CD4-positive, CD25-positive, alpha-beta regulatory T cell (primary cell): ENCODE data around the gene MTHFD1L. TPM values are rescaled to one million over a fixed set of nuclear protein-coding genes. Genes with fewer than 3 reads are reported as not detected.
A peak's percentile ranks its signal among the peaks of the same experiment; 100 is the strongest.

Experiments
- ATAC-seq, 2 donors: fragments of 150-1000 bp; cut with Tn5 transposase; one replicate each; pipeline ENCODE4 v1.10.0; 2021; ENCODE audit warnings: low read depth in 2 of 2, moderate number of reproducible peaks in 2 of 2, moderate library complexity in 1 of 2
- DNase-seq, 3 donors: peaks; one replicate each; pipeline versions ENCODE4 v3.0.0 to v3.0.0-alpha.2; 2012 to 2022; ENCODE audit warnings: mixed read lengths in 1 of 3
- H3K27ac ChIP-seq: one replicate; pipeline ENCODE4 v1.7.0; 2013; ENCODE audit warnings: mild to moderate bottlenecking, low read length; ENCODE audit not compliant: insufficient read depth, poor library complexity, severe bottlenecking
- H3K27me3 ChIP-seq: one replicate; pipeline ENCODE4 v1.7.0; 2013; ENCODE audit warnings: low read length; ENCODE audit not compliant: control insufficient read depth, insufficient read depth
- H3K36me3 ChIP-seq: one replicate; pipeline ENCODE4 v1.7.0; 2013; ENCODE audit warnings: mild to moderate bottlenecking, low read length, moderate library complexity; ENCODE audit not compliant: control insufficient read depth, insufficient read depth
- H3K4me1 ChIP-seq: 2 replicates; pipeline ENCODE4 v1.7.0; 2013; ENCODE audit warnings: mild to moderate bottlenecking, low read length; ENCODE audit not compliant: insufficient read depth, control insufficient read depth, poor library complexity, severe bottlenecking
- H3K4me3 ChIP-seq: one replicate; pipeline ENCODE4 v1.7.0; 2013; ENCODE audit warnings: low read depth, mild to moderate bottlenecking, low read length, moderate library complexity
- H3K9me3 ChIP-seq, 2 experiments: 1 replicate in 1 of 2; 2 replicates in 1 of 2; pipeline ENCODE4 v1.7.0; 2013; ENCODE audit warnings: low read length in 2 of 2, mild to moderate bottlenecking in 1 of 2, moderate library complexity in 1 of 2; ENCODE audit not compliant: control insufficient read depth in 2 of 2
- H3K27ac Mint-ChIP-seq, 3 donors: one replicate each; pipeline ENCODE4 v1.8.0; 2020 to 2022; ENCODE audit warnings: mild to moderate bottlenecking in 3 of 3, mixed read lengths in 3 of 3, moderate library complexity in 2 of 3
- H3K27me3 Mint-ChIP-seq: one replicate; pipeline ENCODE4 v1.8.0; 2022; ENCODE audit warnings: mild to moderate bottlenecking, mixed read lengths
- H3K36me3 Mint-ChIP-seq: one replicate; pipeline ENCODE4 v1.8.0; 2020; ENCODE audit warnings: mixed read lengths
- H3K4me1 Mint-ChIP-seq, 4 donors: one replicate each; pipeline ENCODE4 v1.8.0; 2020 to 2022; ENCODE audit warnings: mixed read lengths in 4 of 4, mild to moderate bottlenecking in 1 of 4
- H3K4me3 Mint-ChIP-seq, 4 donors: one replicate each; pipeline ENCODE4 v1.8.0; 2020 to 2022; ENCODE audit warnings: mild to moderate bottlenecking in 4 of 4, mixed read lengths in 4 of 4, moderate library complexity in 3 of 4
- H3K9me3 Mint-ChIP-seq, 7 donors: one replicate each; pipeline ENCODE4 v1.8.0; 2020 to 2022; ENCODE audit warnings: mixed read lengths in 7 of 7, mild to moderate bottlenecking in 3 of 7, moderate library complexity in 2 of 7
- polyA plus RNA-seq, 4 donors: library from polyadenylated mRNA; unstranded; fragments of 300-500 nt; fragmentation: Illumina TruSeq; gene quantifications; one replicate each; pipeline ENCODE4 v1.2.3, GENCODE V29; 2021
- total RNA-seq: library from RNA; stranded (reverse); gene quantifications from one replicate; pipeline ENCODE4 v1.2.3, GENCODE V29; 2022

MTHFD1L gene
- total and polyA plus RNA-seq, 5 donors from 2014 or later = 2.0 to 11.1 (median 3.4) TPM

DNA sequence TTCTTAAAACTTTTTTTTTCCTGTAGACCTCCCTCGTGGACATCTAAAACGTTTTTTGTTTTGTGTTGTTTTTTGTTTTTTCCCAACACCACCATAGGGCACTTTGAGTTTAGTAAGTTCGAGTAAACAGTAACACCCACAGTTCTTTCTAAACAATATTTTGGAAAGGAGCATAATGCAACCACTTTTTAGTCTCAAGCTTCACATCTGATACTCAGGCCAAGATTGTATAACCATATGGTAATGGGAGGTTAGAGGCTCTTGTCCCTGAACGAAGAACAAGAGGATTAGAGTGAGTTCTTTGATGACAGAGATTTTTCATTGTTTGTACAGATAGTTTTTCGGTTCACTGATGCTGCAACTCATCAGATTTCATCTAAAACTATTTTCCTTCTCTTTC lies 144.6 kb downstream of the MTHFD1L start:
- H3K4me1 Mint-ChIP-seq = peaks cover 9 to 28% (median 10%) of the 10 kb centered on the region in 4 donors
- H3K27me3 Mint-ChIP-seq = no peaks in the 10 kb centered on the region
- H3K4me3 Mint-ChIP-seq = no peak overlapping the region
- Histone ChIP-seq H3K4me1 (peaks cover 3% of the 10 kb centered on the region), H3K27me3 (no peaks in the 10 kb centered on the region), H3K4me3 (no peak overlapping the region), H3K9me3 (no peaks in the 10 kb centered on the region), H3K27ac (no peak overlapping the region), H3K36me3 (no peaks in the 10 kb centered on the region)
- DNase-seq = no peak
- peaks cover 0 to 1% (median 0%) of the 10 kb centered on the region in 7 donors for H3K9me3 Mint-ChIP-seq
- peaks cover 3% of the 10 kb centered on the region for H3K36me3 Mint-ChIP-seq
- ATAC-seq = no peak
- no peak overlapping the region for H3K27ac Mint-ChIP-seq

DNA sequence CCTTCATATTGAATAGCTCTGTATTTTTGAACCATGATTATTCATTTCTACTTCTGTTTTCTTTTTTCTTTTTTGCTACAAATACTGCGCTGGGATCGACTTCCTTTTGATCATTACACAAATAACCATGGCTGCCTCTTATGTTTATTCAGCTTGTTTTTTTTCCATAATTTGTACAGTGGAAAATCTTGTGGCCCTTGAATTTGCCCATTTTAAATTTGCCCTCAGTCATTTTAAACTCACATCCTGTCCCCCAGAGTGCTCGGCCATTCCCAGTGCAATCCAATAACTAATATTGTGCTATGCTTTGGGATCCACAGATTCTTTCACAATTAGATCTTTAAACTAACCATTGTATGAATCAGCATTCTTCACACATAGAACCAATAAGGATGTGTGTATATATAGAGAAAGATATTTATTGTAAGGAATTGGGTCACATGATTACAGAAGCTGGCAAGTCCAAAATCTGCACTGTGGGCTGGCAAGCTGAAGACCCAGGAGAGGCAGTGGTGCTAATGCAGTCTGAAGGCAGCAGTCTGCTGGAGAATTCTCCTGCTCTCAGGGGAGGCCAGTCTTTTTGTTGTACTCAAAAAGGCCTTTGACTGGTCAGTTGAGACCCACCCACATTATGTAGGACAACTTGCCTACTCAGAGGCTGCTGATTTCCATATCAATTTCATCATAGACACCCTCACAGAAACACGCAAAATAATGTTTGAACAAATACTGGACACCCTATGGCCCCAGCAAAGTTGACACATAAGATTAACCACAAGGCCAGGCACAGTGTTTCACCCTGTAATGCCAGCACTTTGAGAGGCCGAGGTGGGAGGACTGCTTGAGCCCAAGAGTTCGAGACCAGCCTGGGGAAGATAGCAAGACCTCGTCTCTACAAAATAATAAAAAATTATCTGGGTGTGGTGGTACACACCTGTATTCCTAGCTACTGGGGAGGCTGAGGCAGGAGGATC lies 147.1 kb downstream of the MTHFD1L start:
- no peak for DNase-seq
- no peak overlapping the region for H3K4me3 Mint-ChIP-seq

DNA sequence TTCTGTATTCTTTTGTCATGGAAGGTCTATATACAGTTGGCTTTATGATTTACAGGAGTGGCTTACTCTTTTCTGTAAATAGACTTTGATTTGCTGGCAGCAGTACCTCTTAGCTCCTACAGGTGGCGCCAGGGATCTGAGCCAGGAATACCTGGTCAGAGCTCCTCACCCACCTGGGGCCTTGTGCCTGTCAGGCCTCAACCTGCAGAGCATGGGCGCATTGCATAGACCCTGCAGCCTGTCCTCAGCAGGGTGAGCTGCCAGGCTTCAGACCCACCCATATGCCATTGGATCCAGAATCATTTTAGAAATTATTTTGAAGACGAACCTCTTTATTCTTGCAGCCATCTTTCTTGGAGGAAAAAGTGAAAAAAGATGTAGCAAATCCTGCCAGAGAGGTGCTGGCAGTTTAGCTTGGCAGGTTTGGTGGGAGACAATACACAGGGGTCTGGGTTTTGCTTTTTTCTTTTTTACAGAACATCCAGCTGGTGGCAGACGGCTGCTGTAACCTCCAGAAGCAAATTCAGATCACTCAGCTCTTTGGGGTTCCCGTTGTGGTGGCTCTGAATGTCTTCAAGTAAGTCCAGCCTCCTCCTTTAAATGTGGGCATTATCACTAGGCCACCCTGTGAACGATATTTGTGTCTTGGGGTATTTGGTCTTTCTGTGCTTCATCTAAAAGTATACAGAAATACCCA lies 149.1 kb downstream of the MTHFD1L start:
- Histone ChIP-seq H3K9me3 (no peaks in the 10 kb centered on the region), H3K4me1 (no peaks in the 10 kb centered on the region), H3K27ac (no peak overlapping the region), H3K27me3 (no peaks in the 10 kb centered on the region), H3K36me3 (no peaks in the 10 kb centered on the region), H3K4me3 (no peak overlapping the region)
- ATAC-seq = peak; percentile 77 to 80
- Mint-ChIP-seq H3K27ac (peak overlapping the region in 2 of 3 donors; percentile 70 to 72), H3K9me3 (no peaks in the 10 kb centered on the region), H3K36me3 (peaks cover 6% of the 10 kb centered on the region), H3K27me3 (no peaks in the 10 kb centered on the region), H3K4me3 (peak overlapping the region in 2 of 4 donors; percentile 47 to 78), H3K4me1 (peaks cover 5 to 10% (median 6%) of the 10 kb centered on the region in 4 donors)
- DNase-seq = peak; percentile 31 to 82 (median 59)

More for the DNA sequence above, 147.1 kb downstream of the MTHFD1L start:
- no peaks in the 10 kb centered on the region for H3K27me3 ChIP-seq
- H3K27ac ChIP-seq = no peak overlapping the region
- no peak overlapping the region for H3K4me3 ChIP-seq
- H3K36me3 Mint-ChIP-seq = peaks cover 6% of the 10 kb centered on the region
- H3K27me3 Mint-ChIP-seq = no peaks in the 10 kb centered on the region
- H3K4me1 Mint-ChIP-seq = peaks cover 5 to 10% (median 6%) of the 10 kb centered on the region in 4 donors
- no peak for ATAC-seq
- no peaks in the 10 kb centered on the region for H3K4me1 ChIP-seq
- no peaks in the 10 kb centered on the region for H3K9me3 ChIP-seq
- peak overlapping the region in 1 of 3 donors; percentile 12 for H3K27ac Mint-ChIP-seq
- H3K36me3 ChIP-seq = no peaks in the 10 kb centered on the region
- no peaks in the 10 kb centered on the region for H3K9me3 Mint-ChIP-seq

DNA sequence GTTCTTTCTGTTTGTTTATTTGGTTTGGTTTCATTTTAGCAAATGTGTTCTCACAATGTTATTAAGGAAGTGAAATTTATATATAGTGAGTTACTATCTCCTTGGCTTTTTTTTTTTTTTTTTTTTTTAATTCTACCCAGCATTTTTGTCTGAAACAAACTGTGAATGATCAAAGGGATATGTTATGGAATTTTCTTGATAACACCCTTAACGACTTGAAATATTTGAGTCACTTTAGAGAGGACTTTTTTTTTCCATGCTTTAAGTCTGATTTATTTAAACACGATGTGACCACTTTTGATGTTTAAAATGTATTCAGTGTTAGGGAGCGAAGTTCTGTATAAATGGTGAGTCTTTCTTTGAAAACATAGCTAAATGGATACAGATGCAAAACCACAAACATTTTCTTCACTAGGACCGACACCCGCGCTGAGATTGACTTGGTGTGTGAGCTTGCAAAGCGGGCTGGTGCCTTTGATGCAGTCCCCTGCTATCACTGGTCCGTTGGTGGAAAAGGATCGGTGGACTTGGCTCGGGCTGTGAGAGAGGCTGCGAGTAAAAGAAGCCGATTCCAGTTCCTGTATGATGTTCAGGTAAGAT lies 149.7 kb downstream of the MTHFD1L start:
- peak overlapping the region in 2 of 4 donors; percentile 26 to 47 for H3K4me3 Mint-ChIP-seq
- H3K9me3 Mint-ChIP-seq = no peaks in the 10 kb centered on the region

DNA sequence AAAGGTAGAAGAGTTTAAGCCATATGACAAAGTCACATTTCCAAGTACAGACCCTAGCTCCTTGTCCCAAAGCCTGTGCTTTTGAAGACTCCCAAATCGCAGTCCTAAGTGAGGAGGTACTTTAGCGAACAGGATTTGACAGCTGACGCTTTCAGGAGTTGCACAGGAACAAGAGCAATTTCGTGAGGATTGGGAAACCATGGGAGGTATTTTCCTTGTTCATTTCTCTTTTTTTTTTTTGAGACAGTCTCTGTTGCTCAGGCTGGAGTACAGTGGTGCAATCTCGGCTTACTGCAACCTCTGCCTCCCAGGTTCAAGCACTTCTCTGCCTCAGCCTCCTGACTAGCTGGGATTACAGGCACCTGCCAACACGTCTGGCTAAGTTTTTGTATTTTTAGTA lies 150.6 kb downstream of the MTHFD1L start:
- Mint-ChIP-seq H3K36me3 (peaks cover 6% of the 10 kb centered on the region), H3K9me3 (no peaks in the 10 kb centered on the region), H3K27me3 (no peaks in the 10 kb centered on the region), H3K4me1 (peaks cover 5 to 10% (median 6%) of the 10 kb centered on the region in 4 donors), H3K27ac (no peak overlapping the region), H3K4me3 (no peak overlapping the region)
- ATAC-seq = no peak
- Histone ChIP-seq H3K27ac (no peak overlapping the region), H3K4me1 (no peaks in the 10 kb centered on the region), H3K4me3 (no peak overlapping the region), H3K9me3 (no peaks in the 10 kb centered on the region), H3K36me3 (no peaks in the 10 kb centered on the region), H3K27me3 (no peaks in the 10 kb centered on the region)
- DNase-seq = no peak

More for the DNA sequence above, 149.7 kb downstream of the MTHFD1L start:
- no peaks in the 10 kb centered on the region for H3K9me3 ChIP-seq
- DNase-seq (peak in 1 of 3 donors; percentile 66), ATAC-seq (no peak)
- H3K4me1 ChIP-seq = no peaks in the 10 kb centered on the region
- Mint-ChIP-seq H3K36me3 (peaks cover 6% of the 10 kb centered on the region), H3K4me1 (peaks cover 5 to 10% (median 6%) of the 10 kb centered on the region in 4 donors), H3K27ac (peak overlapping the region in 2 of 3 donors; percentile 38 to 72), H3K27me3 (no peaks in the 10 kb centered on the region)
- H3K4me3 ChIP-seq = no peak overlapping the region
- no peak overlapping the region for H3K27ac ChIP-seq
- H3K36me3 ChIP-seq = no peaks in the 10 kb centered on the region
- H3K27me3 ChIP-seq = no peaks in the 10 kb centered on the region

DNA sequence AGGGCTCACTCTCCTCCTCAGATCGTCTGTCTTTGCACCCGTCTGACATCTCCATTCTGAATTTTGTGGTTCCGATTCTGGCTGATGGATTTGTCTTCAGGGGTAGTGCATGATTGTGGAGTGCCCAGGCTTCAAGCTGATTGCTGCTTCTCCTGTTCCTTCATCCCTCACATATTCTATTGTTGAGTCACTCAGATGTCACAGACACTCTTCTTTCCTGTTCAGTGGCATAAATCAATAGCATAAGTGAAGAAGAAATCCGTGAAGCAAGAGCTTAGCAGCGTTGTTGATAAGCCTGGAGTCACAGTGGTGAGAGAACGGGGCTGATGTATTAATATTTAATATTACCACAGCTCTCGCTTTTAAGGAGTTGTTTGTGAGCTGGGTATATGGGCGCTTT lies 152.5 kb downstream of the MTHFD1L start:
- peaks cover 6% of the 10 kb centered on the region for H3K36me3 Mint-ChIP-seq

DNA sequence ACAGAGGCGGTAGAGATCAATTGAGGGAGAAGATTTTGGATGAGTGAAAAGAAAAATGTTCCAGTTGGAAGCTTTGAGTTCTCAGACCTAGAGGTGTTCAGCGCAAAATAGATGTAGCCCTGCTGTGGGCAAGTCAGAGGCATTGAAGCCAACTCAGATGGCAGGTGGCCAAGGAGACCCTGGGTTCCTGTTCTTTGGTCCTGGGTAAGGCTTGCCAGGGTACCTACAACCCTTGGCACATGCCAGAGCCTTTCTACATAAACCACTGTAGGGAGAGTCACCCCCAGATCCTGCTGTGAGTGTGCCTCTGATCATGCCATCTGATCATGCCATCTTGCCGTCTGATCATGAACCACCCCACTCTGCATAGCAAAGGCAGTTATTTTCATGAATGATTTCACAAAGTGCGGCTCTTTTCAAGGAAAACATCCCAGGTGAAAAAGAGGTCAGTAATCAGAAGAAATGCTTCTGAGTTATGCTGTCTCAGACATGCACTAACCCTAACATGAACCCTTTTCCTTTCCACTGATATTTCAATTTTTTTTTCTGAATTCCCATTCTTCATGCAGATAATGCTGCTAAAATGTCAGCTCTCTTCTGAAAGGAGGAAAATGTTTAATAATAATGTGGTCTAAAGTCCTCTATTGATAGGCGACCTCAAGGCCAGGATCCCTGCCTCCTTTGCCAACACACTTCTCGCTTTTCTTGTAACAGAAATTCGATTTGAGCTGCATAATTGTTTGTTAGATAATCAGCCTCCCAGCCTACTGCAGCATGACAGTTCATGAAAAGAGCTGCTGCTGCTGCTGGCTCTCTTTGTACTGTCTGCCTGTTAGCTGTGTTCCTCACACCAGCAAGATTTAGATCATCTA lies 153.6 kb downstream of the MTHFD1L start:
- Mint-ChIP-seq H3K27me3 (no peaks in the 10 kb centered on the region), H3K36me3 (peaks cover 6% of the 10 kb centered on the region), H3K4me3 (no peak overlapping the region), H3K4me1 (peaks cover 5 to 8% (median 5%) of the 10 kb centered on the region in 4 donors), H3K27ac (no peak overlapping the region), H3K9me3 (no peaks in the 10 kb centered on the region)
- H3K9me3 ChIP-seq = no peaks in the 10 kb centered on the region
- H3K36me3 ChIP-seq = no peaks in the 10 kb centered on the region
- DNase-seq (no peak), ATAC-seq (no peak)
- H3K4me3 ChIP-seq = no peak overlapping the region
- H3K27me3 ChIP-seq = no peaks in the 10 kb centered on the region
- no peak overlapping the region for H3K27ac ChIP-seq
- no peaks in the 10 kb centered on the region for H3K4me1 ChIP-seq

More for the DNA sequence above, 152.5 kb downstream of the MTHFD1L start:
- Mint-ChIP-seq H3K4me3 (no peak overlapping the region), H3K9me3 (no peaks in the 10 kb centered on the region), H3K27ac (no peak overlapping the region), H3K27me3 (no peaks in the 10 kb centered on the region), H3K4me1 (peaks cover 5 to 10% (median 6%) of the 10 kb centered on the region in 4 donors)
- Histone ChIP-seq H3K27me3 (no peaks in the 10 kb centered on the region), H3K27ac (no peak overlapping the region), H3K9me3 (no peaks in the 10 kb centered on the region), H3K4me3 (no peak overlapping the region), H3K4me1 (no peaks in the 10 kb centered on the region), H3K36me3 (no peaks in the 10 kb centered on the region)
- ATAC-seq (no peak), DNase-seq (no peak)
